ENCODE measurements around the gene OTOF.
A peak's percentile ranks its signal among the peaks of the same experiment; 100 is the strongest.

The OTOF gene

DNA sequence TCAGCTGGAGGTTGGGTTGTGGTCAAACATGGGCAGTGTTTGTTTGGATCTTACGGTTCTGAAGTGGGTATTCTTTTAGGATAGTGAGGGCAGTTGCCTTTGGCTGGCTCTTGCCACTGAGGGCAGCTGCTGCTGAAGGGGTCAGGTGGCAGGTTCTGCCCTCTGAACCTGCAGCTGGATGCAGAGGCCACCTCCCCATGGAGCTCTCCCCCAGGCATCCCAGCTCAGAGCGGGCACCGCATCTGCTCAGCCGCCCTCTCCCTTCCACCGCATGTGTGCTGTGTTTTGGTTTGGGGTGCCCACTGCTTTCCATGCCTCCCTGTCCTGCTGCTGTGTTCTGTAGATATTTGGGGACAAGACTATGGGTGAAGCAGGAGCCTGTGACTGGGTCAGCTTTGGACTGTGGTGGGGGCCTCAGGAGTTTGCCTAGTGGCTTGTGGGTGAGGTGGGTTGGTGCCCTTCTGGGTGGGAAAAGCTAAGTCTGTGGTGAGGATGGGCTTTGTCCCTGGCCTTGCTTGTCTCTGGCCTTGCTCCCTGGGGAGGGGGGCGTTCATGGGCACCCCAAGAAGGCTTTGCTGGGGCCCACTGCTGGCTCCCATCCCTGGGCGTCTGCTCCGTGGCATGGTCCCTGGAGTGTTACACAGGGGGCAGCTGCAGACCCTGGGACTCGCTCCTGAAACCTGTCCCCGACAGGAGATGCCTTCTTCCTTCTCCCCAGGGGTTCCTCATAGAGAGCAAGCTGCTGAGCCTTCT, 28.5 kb downstream of the OTOF start:
- DNase-seq (ENCODE audit: low spot score) = no peak

DNA sequence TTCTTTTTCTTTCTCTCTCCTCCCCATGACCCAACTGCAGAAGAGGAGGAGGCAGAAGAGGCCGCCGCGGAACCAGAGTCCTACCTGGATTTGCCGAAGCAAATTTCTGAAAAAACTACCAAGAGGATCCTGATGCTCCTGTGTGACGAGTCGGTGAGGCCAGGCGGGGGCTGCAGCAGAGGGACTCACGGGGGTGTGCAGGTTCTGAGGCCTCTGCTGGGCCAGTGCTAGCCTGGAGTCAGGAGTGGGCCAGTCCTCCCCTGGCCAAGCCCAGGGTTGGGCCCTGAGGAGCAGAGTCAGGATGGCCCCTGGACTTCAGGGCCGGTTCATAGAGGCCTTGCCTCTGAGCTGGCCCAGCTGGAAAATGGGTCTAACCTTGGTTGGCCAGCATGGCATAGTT, 29.3 kb downstream of the OTOF start:
- DNase-seq (ENCODE audit: low spot score) = no peak

DNA sequence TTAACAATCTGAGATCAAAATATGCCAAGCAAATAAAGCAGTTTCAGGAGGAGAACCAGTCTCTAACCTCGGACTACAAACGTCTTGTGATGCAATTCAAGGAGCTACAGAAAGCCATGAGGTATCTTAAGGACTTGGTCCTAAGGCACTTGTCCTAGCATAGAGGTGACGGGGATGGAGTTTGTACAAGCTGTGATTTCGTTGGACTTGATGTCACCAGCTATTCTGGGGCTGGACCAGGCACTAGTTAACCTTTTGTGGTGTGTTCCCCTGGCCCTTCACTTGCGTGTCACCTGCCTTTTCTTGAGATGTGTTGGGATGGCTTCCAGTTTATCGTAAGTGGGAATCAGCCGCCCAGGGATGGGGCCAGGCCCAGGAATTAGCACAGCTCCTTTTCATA, 33.7 kb downstream of the OTOF start:
- DNase-seq (ENCODE audit: low spot score) = no peak

DNA sequence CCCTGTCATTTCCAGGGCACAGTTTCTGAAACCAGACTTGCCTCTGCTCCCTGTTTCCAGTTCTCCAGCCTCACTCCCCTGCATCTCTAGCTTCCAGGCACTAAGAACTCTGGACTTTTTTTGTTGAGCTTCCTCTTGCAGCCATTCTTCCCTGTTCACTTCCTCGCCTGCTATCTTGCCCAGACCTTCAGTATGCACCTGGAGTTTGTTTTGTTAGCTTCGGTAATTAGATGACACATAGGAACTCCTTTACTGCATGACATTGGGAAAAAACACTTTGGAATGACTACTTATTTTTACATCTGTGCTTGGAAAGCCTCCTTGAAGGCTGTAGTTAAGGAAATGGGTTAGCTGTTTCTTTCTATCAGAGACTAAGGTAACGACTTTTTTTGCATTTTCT, 35.2 kb downstream of the OTOF start:
- no peak for DNase-seq (ENCODE audit: low spot score)

DNA sequence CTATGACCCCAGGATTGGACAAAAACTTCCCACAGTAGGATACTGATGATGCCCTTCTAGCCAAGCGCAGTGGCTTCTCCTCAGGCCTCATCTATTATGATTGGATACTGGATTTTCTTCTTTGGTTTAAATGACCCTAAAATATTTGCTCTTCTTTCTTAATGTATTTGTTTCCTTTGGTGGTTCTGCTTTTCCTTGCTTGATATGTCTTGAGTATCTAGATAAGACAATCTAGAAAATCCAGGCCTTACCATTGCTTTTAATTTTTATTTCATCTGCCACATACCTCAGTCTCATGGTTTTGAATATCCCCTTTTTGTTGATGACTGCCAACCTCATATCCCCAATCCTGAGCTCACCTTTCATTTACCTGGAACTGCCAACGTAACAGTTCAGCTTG, 35.6 kb downstream of the OTOF start:
- DNase-seq (ENCODE audit: low spot score) = no peak

DNA sequence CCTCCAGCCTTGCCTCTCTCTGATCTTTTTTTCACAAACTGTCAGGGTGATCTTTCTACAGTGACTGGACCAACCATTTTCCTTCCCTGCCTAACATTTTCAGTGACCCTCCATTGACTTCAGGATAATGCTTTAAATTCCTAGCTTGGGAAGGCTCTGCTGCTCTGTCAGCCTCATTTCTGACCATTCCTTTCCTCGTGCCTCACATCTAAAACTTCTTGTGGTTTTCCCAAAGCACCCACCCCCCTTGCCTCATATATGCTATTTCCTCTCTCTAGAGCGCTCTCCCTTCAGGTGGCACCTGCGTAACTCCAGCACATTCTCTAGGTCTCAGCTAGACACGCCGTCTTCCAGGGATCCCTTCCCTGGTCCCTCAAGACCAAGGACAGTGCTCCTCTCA, 39.0 kb downstream of the OTOF start:
- DNase-seq (ENCODE audit: low spot score) = no peak

DNA sequence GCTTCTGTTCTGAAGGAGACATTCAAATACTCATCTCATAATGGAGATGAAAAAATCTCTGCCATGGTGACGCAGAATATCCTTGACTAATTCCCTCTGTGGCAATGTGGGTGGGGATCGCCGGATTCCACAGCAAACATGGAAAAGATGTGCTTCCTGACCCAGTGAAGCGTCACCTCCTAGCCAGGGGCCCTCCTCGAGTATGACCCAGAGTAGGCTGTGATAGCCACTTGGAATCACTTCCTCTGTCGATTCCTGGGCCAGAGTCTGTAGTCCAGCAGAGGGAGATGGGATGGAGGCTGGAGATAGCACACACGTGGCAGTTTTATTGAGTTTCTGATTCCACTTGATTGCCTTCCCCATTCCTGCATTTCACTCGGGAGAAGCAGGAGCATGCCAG, 39.4 kb downstream of the OTOF start:
- DNase-seq (ENCODE audit: low spot score) = peak; percentile 41

DNA sequence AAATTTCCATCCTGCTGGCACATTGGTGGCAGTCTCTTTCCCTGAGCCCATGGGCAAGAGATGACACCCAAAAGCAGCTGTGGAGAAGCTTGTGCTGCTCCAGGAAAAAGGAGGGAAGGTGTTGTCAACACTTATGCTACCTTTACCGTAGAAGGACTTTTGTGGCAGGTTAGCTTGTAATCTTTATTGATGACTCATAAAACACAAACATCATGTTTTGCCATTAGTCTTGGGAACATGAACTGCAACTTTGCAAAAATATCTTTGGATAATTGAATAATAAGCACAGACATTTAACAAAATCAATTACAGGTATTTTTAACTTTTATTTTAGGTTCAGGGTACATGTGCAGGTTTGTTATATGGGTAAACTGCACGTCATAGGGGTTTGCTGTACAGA, 42.8 kb downstream of the OTOF start:
- no peak for DNase-seq (ENCODE audit: low spot score)

DNA sequence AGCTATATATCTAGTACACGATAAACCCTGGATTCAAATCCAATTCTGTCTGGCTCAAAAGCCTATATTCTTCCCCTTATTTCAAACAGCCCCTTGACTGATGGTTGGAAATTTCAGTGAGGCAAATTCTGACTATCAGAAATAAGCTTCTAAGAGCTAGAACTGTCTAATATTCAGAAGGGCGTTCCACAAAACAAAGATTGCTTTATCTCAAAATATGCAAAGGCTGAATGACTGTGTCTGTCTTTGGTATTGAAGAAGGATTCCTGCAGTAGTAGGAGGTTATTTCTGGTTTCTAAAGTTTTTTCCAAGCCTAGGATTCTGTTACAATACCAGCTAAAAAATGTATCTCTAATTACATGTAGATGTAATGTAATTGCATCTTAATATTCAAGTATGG, 45.1 kb downstream of the OTOF start:
- DNase-seq (ENCODE audit: low spot score) = no peak

DNA sequence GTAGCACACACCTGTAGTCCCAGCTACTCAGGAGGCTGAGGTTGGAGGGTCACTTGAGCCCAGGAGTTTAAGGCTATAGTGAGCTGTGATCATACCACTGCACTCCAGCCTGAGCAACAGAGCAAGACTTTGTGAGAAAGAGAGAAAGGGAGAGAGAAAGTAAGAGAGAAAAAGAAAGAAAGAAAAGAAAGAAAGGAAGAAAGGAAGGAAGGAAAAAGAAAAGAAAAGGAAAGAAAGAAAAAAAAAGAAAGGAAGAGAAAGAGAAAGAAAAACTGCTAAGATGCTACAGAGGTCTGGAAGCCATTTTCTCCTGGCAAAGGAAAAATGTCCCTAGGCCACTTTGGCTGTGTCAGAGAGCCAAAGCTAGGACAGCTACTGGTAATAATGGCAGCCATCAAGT, 45.6 kb downstream of the OTOF start:
- DNase-seq (ENCODE audit: low spot score) = no peak

DNA sequence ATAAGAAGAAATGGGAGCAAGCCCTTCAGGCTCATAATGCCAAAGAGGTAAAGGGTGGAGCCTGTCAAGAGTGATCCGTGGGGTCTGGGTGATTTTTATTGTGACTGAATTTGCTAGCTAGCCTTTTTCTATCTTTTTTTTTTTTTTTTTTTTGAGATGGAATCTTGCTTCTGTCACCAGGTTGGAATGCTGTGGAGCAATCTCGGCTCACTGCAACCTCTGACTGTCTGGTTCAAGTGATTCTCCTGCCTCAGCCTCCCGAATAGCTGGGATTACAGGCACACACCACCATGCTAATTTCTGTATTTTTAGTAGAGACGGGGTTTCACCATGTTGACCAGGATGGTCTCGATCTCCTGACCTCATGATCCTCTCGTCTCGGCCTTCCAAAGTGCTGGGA, 47.1 kb downstream of the OTOF start:
- no peak for DNase-seq (ENCODE audit: low spot score)

DNA sequence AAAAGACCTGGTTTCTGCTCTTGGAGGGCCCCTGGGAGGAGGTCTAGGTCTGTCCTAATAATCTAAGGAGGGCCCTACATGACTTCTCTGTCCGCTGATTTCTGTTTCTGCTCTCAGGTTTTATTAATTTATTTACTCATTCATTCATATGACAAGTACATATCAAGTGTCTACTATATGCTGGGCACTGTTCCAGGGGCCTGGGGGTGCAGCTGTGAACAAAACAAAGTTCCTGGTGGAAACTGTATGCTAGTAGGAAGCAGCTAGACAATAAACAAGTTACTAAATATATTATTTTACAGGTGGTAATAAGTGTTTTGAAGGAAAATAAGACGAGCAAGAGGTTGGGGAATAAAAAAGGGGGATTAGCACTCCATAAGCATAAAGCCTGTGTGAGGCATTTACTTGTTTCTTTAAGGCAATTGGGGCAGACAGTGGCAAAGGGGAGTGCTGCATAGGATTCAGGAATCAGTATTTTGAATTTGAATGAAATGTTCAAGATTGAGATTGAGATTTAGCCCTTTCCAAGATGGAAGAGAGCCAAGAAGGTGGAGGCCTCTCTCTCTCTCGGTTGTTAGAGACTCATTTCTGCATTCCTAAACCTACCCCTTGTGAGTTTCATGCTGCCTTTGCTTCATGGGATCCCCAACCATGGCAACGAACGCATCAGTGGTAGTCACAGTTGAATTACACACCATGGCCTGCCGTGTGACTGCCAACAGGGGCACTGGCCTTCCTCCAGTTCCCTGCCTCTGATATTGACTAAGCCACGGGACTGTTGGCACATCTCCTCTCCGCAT, 47.9 kb downstream of the OTOF start:
- DNase-seq (ENCODE audit: low spot score) = no peak

DNA sequence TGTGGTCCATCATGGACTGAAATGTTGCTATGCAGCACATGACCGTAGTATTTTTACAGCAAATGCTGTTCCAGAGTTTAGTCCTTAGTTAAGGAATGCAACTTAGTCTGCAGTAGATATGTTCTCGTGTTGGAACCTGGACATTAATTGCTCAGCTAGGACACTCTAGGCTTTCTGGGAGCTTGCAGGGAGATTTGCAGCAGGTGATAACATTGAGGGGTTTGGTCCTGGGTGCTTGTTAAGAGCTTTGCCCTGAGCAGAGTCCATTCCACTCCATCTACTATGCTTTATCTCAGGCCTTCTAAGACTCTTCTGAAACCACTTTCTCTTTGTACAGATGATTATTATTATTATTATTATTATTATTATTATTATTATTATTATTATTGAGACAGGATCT, 49.1 kb downstream of the OTOF start:
- DNase-seq (ENCODE audit: low spot score) = no peak

DNA sequence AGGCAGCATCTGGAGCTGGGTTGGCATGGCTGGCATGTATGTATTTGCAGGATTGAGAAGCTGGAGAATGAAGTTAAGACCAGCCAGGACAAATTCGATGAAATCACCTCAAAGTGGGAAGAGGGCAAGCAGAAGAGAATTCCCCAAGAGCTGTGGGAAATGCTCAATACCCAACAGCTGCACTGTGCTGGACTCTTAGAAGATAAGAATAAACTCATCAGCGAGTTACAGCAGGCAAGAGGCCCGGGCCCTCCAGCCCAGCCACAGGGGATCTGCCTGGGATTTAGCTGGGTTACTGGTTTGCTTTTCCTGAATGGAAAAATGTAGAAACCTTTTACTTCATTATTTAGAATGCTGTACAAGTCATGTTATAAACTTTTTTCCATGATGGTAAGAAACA, 53.7 kb downstream of the OTOF start:
- no peak for DNase-seq (ENCODE audit: low spot score)

DNA sequence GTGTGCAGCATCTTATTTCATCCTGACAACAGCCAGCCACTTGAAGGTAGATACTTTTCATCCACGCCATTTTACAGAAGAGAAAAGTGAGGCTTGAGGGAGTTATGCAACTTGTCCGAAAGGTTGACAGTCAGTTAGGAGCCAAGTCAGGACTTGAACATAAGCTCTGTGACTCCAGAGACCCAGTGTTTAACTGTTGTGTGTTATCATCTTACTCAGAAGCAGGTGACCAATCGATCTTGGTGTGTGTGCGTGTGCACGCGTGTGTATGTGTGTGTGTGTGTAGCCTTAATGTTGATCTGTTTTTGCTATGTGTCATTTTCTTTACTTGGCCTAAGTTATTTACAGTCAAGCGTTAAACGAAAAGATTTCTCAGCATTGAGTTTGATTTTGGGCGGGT, 54.2 kb downstream of the OTOF start:
- DNase-seq (ENCODE audit: low spot score) = no peak

DNA sequence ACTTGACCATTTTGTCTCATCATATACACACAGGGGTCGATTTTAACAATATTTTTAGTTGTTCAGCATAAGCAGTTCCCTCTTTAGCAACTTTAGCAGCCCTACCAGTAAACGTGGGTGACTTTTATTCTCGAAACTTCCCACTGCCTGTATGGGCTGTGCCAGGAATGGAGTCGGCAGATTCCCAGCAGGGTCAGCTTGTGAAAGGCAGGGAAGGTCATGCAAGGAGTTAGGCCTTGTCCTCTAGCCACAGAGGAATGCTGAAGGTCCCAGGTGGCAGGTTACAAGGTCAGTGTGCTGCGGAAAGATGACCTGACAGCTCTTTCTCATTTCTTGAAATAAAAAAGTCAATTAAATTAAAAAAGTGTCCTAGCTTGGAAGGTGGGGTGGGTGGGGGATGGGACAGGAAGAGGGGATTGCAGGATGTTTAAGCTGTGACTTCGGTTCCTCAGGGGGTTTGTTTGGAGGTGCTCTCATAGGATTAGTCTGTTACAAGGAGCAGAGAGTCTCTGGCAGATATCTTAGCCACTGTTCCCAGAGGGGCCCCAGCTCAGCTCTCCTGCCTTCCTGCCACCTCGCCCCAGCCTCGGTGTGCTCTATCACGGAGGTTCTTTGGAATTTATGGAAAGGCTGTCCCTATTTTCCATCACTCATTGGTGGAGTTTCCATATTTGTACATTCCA, 54.8 kb downstream of the OTOF start:
- no peak for DNase-seq (ENCODE audit: low spot score)

DNA sequence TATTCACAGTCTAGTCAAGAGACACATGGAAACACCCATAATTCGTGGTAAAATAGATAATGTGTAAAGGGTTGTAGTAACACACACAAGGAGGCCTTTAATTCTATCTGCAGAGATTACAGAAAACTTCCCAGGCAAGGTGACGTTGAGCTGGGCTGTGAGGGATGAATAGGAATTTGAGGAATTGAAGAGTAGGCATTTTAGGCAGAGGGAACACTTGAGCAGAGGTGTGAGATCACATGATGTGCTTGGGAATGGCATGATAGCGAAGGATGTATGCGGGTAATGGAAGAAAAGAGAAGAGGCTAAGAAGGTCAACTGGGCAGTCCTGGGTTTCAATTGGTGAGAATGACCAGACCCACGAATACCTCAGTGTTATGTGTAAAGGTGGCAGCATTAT, 56.0 kb downstream of the OTOF start:
- no peak for DNase-seq (ENCODE audit: low spot score)

DNA sequence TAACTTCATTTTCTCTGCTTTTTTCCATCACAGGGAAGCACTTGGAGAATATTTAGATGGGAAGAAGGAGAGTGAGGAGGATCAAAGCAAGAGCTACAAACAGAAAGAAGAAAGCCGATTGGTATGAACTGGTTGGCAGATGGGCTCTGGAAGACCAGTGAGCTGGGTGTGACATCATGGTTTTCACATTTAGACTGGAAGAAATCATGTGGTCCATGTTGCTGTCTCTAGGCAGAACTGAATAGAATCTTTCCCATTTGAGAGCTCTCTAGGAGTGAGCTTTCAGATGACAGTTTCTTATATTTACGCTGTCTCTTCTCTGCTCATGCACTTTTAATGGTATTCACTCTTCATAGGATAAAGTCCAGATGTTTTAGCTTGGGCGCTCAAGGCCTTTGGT, 63.6 kb downstream of the OTOF start:
- no peak for DNase-seq (ENCODE audit: low spot score)

DNA sequence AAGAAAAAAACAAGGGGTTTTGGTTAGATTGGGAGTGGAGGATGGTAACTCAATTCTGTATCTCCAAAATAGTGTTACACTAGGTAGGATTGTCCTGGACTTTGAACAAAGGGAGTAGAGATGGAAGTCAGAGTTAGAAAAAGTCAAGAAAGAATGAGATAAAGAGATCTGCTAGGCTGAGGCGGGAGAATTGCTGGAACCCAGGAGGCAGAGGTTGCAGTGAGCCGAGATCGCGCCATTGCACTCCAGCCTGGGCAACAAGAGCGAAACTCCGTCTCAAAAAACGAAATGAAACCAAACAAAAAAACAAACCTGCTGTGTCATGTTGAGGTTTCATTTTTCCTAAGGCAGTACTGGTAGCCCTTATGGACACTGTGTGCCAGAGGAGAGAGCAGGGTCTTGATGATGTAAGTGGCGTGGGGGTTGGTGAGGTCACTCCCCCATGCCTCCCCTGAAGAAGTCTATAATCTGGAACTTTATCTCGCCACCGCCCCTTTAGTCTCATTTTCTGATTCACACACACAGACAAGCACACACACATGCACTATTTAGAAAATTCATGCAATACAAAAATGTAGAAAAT, 65.7 kb downstream of the OTOF start:
- DNase-seq (ENCODE audit: low spot score) = no peak

DNA sequence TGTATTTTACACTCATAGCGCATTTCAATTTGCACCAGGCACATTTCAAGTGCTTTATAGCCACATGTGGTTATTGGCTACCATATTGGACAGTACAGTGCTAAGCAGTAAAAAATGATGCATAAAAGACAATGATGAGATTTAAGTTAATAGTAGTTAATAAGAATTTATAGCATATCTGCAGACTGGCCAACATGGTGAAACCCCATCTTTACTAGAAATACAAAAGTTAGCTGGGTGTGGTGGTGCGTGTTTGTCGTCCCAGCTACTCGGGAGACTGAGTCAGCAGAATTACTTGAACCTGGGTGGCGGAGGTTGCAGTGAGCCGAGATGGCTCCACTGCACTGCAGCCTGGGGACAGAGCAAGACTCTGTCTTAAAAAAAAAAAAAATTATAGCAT, 66.5 kb downstream of the OTOF start:
- no peak for DNase-seq (ENCODE audit: low spot score)

DNA sequence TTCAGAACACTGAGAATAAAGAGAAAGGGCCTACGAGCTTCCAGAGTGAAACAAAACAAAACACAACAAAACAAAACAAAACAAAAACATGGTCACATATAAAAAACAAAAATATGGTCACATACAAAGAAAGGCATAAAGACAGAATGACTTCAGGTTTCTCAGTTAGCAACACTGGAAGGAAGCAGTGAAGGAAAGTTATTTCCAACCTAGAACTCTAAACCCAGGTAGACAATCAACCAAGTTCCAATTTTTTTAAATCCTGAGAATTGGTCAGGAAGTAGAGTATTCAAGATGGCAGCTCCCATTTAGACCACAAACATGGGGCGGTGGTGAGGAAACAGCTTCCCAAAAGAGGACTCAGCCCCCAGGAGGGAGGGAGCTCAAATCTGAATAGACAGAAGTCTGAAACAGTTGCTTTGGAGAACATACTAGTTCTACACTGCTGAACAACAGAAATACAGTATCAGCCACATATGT, 67.1 kb downstream of the OTOF start:
- no peak for DNase-seq (ENCODE audit: low spot score)

DNA sequence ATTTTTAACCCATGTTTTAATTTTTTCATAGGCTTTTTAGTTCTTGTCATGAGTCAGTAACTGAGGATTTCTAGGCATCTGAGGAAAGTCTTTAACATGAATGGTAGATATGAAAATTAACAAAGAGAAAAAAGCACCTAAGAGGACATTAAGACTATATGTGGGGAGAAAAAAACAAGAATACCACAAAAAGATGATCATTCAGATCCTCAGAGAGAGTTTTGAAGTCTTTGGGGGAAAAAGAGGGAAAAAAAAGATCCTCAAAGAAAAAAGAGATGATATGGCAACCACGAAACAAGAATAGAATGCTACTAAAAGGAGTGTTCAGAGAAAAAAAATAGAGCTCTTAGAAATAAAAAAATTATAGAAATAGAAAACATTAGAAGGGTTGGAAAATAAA, 68.1 kb downstream of the OTOF start:
- DNase-seq (ENCODE audit: low spot score) = no peak

DNA sequence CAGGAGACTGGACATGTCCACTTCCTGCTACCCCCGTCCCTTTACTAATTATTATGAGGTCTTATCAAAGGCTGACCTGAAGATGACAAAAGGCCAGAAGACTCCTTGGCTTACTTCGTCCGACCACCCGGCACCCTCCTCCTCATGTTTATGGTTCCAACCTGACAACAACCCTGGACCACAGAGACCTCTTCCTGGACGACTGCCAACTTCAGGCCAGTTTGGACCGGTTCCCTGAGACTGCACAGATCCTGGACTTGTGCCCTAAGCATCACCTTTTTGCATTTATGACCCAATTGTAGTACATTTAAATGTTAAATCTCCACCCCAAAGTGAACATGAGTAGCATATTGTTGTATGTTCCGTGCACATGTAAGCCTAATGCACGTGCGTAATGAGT, 70.4 kb downstream of the OTOF start:
- no peak for DNase-seq (ENCODE audit: low spot score)

Measured in hepatic stellate cell (primary cell).